NK-92 treated with Interleukin-12 subunit alpha and Interleukin-12 subunit beta, amount 100 ng/mL, for 24 hours (cell line): Measurements from ENCODE around the gene ORC3.
"Not testable (repeated sequence)": the region's sequence is repeated elsewhere in the genome, so short reads cannot be mapped to it uniquely, and the experiment has no call there.

ENCODE experiments used
- DNase-seq: peaks from one replicate; lab custom pipeline; 2025; lab: John Stamatoyannopoulos, UW

Gene ORC3

DNA sequence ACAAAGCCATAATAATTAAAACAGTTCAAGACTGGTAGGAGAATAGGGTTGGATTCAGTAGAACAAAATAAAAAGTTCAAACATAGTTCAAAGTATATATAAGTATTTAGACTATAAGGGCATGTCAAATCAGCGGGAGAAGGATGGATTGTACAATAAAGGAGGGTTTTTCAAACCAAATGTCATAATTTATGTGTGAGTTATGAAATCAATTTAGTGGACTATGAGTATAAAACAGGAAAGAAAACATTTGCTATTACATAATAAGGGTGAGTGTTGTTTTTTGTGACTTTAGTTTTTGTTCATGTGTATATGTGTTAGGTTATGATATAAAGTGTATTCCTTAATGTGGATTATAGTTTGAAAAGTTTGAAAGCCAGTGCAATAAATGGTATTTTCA, 10.6 kb downstream of the ORC3 start:
- DNase-seq = no peak

DNA sequence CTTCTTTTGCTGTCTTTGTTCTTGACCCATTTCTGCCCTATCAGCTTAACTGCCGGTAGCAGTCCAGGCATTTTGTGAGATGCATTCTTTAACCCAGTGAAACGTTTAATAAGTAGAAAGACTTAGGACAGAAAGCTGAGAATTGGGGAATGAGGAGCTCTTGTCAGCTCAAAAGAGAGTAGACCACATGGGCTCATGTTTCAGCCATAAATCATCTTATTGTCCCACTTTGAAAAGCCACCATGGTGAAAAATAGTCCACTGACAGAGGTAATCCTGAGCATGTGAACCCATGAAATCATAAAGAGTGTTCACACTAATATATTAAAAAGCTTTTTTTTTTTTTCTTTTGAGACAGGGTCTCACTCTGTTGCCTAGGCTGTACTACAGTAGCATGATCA, 16.3 kb downstream of the ORC3 start:
- DNase-seq = no peak

DNA sequence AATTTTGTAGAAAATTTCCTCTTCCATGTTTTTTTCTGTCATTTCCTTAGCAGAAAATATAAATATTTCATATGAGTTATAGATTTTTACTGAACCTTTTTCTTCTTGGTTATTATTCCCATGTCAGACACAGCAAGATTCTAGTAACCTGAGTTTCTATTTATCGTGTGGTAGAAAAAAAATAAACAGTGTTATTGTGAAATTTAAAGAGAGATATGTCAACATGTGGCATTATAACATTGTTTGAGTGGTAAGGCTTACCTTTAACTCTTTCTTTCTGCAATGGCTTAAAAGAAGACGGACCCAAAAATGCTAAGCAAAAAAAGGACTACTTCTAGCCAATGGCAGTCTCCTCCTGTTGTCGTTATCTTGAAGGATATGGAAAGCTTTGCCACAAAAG, 18.9 kb downstream of the ORC3 start:
- DNase-seq = no peak

DNA sequence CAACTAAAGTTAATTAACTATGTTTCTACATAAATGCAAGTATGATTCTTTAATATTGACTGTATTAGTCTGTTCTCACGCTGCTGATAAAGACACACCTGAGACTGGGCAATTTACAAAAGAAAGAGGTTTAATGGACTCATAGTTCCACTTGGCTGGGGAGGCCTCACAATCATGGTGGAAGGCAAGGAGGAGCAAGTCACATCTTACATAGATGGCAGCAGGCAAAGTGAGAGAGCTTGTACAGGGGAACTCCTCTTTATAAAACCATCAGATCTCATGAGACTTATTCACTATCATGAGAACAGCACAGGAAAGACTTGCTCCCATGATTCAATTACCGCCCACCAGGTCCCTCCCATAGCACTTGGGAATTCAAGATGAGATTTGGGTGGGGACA, 23.1 kb downstream of the ORC3 start:
- DNase-seq = not testable (repeated sequence)

DNA sequence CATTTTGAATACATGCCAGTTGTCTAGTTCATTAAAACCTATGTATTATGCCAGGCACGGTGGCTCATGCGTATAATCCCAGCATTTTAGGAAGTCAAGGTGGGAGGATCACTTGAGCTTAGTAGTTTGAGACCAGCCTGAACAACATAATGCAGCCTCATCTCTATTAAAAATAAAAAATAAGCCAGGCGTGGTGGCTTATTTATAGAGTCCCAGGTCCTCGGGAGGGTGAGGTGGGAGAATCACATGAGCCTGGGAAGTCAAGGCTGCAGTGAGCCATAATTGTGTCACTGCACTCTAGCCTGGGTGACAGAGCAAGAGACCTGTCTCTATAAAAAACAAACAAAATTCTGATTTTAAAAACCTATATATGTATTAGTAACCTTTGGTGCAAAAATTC, 27.5 kb downstream of the ORC3 start:
- no peak for DNase-seq

DNA sequence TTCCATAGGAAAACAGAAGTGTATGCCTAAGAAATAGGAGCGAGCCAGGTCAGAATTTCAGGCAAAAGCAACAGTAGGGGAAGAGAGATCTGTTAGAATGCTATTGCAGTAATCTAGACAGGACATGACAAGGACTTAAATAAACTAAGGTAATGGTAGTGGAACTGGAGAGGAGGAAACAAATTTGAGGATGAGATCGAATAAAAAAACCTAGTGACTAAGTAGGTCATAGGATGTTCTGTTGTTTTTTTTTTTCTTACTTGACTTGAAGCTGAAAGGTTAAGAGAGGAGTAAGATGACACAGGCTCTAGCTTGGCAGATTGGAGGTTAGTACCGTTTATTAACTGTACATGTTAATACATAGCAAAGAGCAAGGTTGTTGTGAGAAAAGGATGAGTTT, 28.6 kb downstream of the ORC3 start:
- DNase-seq = no peak

DNA sequence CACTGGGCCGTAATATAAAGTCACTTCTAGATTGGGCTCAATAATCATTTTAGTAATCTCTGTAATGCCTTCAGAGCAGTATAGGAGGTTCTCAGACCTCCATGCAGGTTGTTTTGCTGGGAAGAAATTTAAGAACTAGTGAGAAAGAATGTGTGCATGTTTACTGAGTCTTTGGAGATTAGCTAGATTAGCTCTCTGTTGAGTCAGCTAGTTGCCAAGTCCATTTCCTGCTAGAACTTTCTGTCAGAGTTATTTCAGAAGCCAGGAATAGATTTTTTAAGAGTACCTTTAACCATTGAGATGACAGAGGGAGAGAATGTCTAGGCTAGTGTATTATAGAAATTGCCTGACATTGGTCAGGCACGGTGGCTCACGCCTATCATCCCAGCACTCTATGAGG, 33.3 kb downstream of the ORC3 start:
- DNase-seq = no peak

DNA sequence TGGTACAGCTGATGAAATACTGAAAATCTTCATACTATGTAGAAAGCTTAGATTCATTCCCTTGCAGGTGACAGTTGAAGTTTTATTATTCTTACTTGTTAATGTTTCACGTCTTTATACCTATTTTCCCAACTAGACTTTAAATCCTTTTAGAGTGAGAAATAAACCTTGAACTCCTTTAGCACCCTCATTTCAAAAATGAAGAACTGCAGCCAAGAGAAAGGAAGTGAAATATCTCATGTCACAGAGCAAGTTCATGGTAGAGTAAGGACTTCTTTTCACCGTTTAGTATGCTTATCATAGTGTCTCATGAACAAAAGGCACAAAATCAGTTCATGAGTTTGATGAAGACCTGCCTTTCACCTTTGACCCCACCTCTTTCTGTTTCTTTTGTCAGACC, 38.5 kb downstream of the ORC3 start:
- no peak for DNase-seq

DNA sequence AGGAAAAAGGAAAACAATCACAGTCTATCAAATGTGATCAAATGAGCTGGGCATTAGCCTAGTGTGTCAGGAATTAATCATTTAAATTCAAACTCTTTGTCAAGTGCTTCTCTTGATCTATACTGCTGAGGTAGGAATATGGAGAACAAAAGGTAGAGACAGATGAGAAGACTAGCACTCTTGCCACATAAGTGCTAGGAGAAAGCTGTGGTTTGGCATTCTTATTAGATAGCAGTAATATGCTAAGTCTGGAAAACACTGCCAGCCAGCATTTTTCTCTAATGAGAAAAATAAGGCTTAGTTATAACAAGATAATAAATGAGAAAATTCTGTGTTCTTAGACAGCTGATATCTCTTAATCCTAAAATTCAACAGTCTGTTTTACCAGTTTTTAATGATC, 38.9 kb downstream of the ORC3 start:
- no peak for DNase-seq

DNA sequence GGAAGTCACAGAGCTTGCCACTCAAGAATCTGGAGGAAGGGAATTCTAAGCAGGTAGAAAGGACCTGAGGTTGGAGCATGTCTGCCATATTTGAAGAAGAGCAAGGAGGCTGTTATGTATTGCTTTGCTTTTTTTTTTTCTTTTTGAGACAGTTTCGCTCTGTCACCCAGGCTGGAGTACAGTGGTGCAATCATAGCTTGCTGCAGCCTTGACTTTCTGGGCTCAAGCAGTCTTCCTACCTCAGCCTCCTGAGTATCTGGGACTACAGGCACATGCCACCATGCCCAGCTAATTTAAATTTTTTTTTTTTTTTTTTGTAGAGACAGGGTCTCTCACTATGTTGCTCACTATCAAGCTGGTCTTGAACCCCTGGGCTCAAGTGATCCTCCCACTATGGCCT, 40.8 kb downstream of the ORC3 start:
- DNase-seq = no peak

DNA sequence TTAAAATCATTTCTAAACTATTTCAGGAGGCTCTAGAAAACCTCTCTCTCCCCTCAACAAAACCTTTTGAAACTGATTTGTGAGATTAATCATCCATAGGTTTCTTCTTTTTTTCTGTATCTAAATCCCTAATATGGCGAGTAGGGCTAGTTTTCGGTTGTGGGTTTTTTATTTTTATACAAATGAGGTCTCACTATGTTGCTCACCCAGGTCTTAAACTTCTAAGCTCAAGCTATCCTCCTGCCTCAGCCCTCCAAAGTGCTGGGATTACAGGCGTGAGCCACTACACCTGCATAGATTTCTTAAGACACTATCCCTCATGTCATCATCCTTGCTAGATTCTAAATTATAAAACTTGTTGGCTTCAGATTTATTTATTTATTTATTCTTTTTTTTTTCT, 43.9 kb downstream of the ORC3 start:
- DNase-seq = no peak

DNA sequence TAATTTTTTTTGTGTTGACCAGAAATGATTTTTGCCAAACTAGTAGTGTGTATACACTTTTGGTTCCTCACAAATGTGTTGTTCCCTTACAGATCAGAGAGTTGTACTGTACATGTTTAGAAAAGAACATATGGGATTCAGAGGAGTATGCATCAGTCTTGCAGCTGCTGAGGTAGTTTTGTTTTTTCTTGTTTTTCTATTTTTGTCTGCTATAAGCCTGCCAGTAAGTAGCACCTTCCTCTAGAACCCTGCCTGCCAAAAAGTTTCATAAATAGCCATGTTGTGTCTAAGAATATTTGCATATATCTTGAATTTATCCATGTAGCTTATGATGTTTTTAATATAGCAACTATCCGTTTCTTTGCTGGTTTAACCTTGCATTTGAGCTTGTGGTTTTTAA, 46.4 kb downstream of the ORC3 start:
- DNase-seq = no peak

DNA sequence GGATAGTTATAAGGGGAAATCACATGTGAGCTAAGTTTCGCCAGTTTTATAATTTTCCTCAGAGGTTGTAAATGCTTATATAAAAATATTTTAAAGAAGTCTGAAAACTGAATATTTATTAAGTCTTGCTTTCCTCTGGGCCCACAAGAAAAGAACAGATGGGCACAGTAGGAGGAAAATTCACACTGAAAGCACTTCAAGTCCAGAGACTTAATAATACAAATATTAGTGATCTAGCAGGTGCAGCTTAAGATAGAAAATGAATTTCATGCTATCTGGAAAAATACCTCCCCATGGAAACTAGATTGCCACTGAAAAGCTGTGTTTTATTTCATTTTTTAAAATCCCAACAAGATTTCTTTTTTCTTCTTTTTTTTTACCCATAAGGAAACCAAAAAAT, 47.2 kb downstream of the ORC3 start:
- no peak for DNase-seq

DNA sequence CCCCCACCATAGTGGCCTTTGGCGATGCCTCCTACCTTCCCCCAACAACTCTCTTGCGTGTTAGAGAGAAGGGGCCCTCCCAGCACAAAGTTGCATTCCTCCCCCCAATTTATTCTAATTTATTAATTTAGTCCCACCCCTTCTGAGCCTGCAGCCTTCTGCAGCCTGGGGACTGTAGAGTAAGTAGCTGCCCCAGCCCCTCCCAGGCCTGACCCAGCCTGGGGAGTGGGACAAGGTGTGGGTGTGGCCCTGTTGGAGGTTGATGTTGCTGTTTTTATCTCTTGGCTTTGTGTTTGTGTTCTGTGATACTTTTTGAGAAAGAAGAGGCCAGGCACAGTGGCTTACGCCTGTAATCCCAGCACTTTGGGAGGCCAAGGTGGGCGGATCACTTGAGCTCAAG, 49.4 kb downstream of the ORC3 start:
- DNase-seq = no peak

DNA sequence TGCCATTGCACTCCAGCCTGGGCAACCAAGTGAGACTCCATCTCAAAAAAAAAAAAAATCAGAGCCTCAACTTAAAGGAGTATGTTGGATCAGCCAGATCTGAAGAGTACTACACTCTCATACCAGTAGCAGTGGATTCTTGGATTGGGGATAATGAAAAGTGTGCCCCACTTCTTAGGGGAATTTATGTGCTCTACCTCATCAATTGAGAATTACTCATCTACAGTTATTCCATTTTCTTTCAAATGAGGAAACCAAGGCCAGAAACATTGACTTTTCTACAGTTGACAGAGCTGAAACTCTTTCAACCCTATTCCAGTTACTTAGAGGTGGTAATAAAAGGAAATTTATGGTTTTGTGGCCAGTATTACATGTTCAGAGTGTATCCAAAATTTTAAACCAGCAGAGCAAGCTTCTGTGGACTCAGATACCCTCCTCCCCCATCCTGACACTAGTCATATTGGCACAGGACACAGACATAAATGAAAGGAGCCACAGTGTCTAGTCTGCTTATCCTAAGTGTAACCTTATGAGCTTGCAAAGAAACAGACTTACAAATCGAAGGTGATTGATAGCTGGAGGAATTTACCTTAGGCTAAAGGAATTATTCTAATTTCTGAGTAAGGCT, 51.2 kb downstream of the ORC3 start:
- no peak for DNase-seq

DNA sequence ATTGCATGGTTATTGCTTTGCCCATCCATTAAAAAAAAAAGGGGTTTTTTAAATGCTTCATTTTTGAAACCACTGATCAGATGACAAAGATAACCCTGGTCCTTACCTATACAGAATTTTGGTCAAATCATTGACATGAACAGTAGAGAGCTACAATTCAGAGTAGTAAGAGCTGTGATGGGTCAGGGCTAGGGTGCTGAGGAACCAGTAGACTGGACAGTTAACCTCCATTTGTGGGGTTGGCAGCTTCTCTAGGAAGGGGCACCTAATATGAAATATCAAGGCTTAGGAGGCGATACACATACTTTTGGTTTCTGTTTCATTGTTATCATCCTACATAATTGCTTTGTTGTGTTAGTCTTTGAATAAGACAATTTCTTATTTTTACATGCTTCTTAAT, 55.1 kb downstream of the ORC3 start:
- no peak for DNase-seq

DNA sequence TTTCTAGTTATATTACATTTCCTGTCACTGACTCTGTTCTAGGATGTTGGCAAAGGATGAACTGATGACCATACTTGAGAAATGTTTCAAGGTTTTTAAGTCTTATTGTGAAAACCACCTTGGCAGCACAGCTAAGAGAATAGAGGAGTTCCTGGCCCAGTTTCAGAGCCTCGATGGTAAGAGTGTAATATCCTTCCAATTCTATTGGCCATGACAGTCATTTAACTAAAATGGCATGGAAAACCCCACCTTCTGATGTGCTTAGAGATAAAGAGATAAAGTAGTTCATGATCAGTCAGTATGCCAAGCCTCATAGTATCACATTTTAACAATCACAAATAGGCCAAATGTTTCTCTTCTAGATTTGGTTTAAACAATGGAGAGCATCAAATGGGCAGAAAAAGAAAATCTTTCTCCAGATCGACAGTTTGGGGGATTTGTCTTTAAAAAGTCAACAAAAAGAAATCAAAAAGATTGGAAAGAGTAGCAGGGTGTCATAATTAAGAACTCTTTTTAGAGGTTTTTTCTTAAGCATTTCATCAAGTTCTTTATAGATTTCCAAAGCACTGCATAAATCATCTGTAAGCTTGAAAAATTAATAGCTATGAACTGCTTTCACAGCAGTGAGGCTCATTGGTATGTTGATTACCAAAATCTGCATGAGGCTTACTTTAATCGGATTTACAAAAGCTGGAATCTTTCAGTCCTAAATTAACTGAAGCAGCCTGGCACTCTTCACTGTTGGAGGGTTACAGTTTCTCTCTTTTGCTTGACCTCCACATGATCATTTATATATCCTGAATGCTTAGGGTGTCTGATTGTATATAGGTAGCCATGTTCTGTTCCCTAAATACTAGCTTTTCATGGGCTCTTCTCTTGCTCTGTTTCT, 63.4 kb downstream of the ORC3 start:
- DNase-seq = no peak

DNA sequence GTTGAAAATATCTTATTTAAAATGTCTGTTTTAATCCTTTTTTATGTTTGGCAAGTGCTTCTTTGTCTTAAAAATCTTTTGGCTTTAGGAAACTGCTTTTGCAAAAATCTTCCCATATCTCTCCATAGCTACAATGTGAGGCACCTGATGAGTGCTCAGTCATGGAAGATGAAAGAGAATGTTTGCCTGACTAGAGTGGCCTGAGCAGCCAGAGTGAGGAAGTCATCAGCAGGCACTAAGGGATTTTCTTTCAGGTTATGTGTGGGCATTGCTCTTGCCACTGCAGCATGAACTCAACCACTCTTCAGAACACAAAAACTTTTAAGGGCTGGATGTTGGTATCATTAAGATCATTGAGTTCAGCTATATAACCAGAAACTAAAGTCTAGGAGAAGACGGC, 64.2 kb downstream of the ORC3 start:
- DNase-seq = no peak

DNA sequence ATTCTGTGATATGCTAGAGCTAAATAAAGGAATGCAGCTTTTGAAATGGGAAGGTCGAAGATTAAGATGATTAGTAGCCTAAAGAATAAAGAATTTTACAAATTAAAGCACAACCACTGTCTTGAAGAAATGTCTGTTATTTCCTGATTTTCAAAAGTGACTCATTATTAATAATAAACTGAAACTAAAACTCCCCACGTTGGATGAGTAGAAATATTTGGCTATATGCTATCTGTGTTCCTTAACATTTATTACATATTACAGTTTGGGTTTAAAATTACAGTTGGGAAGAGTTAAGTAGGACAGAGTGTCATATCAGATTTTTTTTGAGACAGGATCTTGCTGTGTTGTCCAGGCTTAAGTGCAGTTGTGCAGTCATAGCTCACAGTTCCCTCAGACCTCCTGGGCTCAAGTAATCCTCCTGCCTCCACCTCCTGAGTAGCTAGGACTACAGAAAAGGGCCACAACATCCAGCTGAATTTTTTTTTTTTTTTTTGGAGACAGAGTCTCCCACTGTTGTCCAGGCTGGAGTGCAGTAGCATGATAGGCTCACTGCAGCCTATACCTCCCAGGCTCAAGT, 65.0 kb downstream of the ORC3 start:
- no peak for DNase-seq

DNA sequence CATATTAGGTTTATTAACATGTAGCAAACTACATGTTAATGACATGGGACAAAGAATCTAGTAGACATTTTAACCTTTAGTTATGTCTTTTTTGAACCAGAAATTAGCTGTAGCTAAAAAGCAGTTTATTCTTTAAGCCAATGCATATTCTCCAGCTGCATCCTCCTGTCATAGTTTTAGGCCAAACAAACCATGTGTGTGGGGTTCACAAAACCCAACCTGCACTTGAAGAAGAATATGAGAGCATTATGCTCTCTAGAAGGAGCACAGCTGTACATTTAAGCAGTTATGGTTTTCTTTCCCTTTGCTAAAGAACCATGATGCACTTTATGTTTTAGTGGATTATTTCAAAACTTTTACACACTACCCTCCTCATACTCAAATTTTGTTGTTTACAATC, 65.9 kb downstream of the ORC3 start:
- no peak for DNase-seq

DNA sequence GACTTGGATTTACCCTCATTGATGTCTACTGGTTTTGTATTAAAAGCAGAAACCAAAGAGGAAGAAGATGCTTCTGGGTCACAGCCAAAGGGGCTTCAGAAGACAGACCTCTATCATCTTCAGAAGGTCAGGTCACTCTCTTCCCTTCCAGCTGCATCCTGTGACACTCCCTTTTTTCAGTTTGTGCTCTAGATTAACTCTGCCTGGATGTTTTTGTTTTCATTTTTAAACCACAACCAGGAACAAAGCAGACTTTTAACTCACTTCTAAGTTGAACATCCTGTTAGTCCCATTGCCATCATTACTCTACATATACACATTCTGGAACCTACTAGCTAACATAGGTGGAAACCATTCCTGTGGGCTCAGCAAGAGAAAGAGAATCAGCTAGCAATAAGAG, 66.9 kb downstream of the ORC3 start:
- no peak for DNase-seq

DNA sequence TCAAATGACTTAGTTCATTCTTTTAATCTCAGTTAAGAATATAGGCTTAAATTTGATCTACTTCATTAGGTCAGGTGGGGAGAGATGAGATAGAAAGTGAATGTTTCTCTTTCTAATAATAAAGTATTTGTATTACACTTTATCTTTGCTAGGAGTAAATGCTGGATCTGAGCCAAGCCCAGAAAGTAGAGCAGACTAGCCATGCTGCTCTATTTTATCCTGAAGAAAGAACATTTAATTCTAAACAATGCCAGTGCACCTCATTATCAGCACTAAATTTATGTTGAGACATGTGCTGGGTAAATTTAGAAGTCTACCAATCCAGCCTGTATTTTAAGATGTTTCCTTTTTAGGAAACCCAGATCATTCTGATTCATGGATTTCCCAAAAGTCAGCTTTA, 68.6 kb downstream of the ORC3 start:
- no peak for DNase-seq

DNA sequence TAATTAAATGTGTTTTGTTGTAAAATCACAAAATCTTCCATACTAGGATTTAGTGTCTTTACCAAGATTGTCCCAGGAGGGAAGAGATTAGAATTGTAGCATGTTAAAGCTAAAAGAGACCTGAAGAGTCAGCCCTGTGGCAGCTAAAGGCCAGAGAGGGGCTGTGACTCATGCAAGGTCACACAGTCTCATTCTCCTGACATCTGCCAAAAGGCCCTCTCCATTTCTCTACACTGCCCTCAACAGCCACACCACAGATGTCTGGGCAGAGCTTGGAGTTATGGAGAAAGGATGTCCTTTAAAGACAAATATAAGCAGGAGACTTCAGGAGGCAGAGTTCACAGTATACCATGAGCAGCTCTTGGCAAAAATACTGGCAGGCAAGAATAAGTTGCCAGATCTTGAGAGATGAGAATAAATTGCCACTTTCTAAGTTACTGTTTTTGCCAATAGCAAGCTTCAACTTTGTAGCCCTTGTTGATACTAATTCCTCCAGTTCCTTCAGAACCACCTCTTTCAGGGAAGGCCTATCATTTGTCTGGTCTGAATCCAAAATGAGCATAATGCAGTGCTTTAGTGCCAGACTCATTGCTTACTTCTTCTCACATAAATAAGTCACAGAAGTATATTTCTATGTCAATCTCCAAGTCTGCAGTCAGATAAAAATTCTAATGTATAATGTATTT, 70.4 kb downstream of the ORC3 start:
- no peak for DNase-seq
